Activated T-helper 17 cell treated with anti-CD3 and anti-CD28 coated beads, Interleukin-2, amount 50 U/mL, for 72 hours (primary cell): ENCODE measurements around the gene FGGY. TPM values are rescaled to one million over a fixed set of nuclear protein-coding genes. Genes with fewer than 3 reads are reported as not detected.
A peak's percentile ranks its signal among the peaks of the same experiment; 100 is the strongest.

Source experiments
- ATAC-seq: fragments of 150-1000 bp; cut with Tn5 transposase; replicated peaks from 2 replicates; pipeline ENCODE4 v1.10.0; 2021; ENCODE audit warnings: mild to moderate bottlenecking, moderate library complexity
- H3K27ac Mint-ChIP-seq: one replicate; pipeline ENCODE4 v1.8.0; 2022; ENCODE audit warnings: mixed read lengths
- H3K27me3 Mint-ChIP-seq: one replicate; pipeline ENCODE4 v1.8.0; 2022; ENCODE audit warnings: mixed read lengths
- H3K36me3 Mint-ChIP-seq: one replicate; pipeline ENCODE4 v1.8.0; 2022; ENCODE audit warnings: low read depth, mild to moderate bottlenecking, mixed read lengths
- H3K4me1 Mint-ChIP-seq: one replicate; pipeline ENCODE4 v1.8.0; 2022; ENCODE audit warnings: mixed read lengths
- H3K4me3 Mint-ChIP-seq: one replicate; pipeline ENCODE4 v1.8.0; 2022; ENCODE audit warnings: mild to moderate bottlenecking, mixed read lengths
- H3K9me3 Mint-ChIP-seq: one replicate; pipeline ENCODE4 v1.8.0; 2022; ENCODE audit warnings: mixed read lengths
- total RNA-seq, 2 donors: library from RNA; stranded (reverse); gene quantifications; one replicate each; pipeline ENCODE4 v1.2.3, GENCODE V29; 2022

The FGGY gene
- total RNA-seq, 2 donors from 2014 or later: 8.1 to 16.4 TPM

DNA sequence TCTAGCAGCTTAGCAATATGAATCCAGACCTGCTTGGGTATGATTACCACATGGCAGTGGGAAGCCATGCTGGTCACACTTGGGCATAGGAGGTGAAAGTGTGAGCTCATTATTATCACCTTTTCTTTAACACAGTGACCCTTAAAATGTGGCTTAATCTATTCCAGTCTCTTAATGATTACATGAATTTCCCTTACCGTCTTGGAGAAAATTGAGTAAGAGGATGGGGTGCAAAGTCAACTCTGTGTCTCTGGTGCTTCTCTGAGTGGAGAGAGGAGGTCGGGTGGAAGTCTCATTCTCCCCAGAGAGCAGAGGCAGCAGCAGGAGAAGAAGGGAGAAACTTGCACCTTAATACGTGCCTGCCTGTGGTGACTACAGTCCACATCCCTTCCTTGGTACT lies 91.3 kb downstream of the FGGY start:
- Mint-ChIP-seq H3K36me3 (no peaks in the 10 kb centered on the region), H3K4me1 (peaks cover 4% of the 10 kb centered on the region), H3K9me3 (no peaks in the 10 kb centered on the region), H3K27me3 (no peaks in the 10 kb centered on the region), H3K27ac (no peak overlapping the region), H3K4me3 (no peak overlapping the region)
- no peak for ATAC-seq

DNA sequence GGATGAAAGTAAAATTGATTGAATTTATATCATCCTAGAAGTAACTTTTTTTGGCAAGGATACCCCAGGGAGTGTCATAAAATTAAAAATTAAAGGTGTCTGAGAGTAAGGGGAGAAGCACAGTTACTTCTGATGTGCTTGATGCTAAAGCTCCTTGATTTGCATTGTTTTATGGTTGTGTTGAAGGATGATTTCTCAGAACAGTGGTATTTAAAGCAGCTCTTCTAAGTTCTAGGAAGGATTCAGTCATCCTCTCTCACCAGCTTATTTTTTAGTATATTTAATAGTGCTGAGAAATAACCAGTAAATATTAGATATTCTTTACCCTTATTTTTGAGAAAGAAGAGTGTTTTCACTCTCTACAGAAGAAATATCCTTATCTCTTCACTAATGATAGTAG lies 93.0 kb downstream of the FGGY start:
- Mint-ChIP-seq H3K27me3 (no peaks in the 10 kb centered on the region), H3K4me1 (peaks cover 4% of the 10 kb centered on the region), H3K27ac (no peak overlapping the region), H3K36me3 (no peaks in the 10 kb centered on the region), H3K9me3 (no peaks in the 10 kb centered on the region), H3K4me3 (no peak overlapping the region)
- no peak for ATAC-seq

DNA sequence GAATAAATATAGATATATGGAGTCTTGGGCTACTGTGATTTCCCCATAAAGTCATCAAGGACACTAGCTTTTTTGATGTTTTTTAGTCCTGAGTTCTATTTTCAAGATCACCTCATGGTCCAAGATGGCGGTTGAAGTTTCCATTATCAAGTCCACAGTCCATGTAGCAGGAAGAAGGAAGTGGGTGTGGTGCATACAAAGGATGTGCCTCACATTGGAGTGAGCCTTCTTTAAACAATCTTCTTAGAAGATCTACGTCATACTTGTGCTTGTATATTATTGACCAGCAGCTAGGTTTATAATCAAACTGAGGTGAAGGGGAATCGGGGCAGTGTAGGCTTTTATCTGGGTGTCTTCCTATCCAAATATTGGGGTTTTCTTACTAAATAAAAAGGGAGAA lies 93.4 kb downstream of the FGGY start:
- Mint-ChIP-seq H3K36me3 (no peaks in the 10 kb centered on the region), H3K27ac (no peak overlapping the region), H3K4me3 (no peak overlapping the region), H3K4me1 (peaks cover 4% of the 10 kb centered on the region), H3K27me3 (no peaks in the 10 kb centered on the region), H3K9me3 (no peaks in the 10 kb centered on the region)
- ATAC-seq: no peak

DNA sequence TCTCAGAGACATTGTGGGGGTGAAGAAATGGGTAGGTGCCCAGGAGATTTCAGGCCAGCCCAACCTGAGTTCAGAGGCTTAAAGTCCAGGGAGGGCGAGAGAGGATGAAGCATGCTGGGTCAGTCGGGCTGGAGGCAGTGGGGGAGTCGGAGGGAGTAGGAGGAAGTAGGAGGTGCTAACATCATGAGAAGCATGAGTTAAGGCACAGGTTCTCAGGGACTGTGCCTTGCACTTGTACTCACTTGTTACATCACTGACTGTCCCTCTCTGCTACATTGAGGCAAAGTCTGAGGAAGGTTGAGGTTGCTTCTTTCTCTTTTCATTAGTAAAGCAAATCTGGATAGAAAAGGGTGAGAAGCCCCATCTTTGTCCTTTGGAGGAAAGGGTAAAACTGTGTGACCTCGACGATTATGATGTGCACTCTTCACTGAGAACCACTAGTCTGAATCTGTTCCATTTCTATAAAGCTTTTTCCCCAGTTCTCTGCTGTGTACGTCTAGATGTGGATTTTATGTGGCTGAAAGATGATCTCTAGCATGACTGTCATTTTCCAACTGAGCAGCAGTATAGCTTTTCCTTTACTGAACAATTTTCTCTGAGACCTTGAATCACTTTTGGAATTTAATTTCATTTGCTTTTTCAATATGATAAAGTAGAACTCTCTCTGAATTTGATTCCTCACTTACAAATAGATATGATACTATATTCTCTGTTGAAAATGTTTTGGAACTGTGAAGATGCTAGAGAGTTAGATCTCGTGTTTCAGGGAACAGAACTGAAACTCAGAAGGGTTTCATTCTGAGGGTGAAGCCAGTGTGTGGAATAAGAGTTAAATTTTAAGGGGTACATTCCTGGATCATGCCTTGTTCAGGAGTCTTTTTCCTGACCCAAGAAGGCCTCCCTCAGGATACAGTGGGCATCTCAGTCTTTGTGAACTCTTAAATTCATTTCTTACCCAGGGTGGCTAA lies 94.6 kb downstream of the FGGY start:
- peak; percentile 60 for ATAC-seq
- H3K36me3 Mint-ChIP-seq: no peaks in the 10 kb centered on the region
- no peaks in the 10 kb centered on the region for H3K9me3 Mint-ChIP-seq
- H3K27me3 Mint-ChIP-seq: no peaks in the 10 kb centered on the region
- peaks cover 4% of the 10 kb centered on the region for H3K4me1 Mint-ChIP-seq
- H3K4me3 Mint-ChIP-seq: no peak overlapping the region
- H3K27ac Mint-ChIP-seq: peak overlapping the region; percentile 50

DNA sequence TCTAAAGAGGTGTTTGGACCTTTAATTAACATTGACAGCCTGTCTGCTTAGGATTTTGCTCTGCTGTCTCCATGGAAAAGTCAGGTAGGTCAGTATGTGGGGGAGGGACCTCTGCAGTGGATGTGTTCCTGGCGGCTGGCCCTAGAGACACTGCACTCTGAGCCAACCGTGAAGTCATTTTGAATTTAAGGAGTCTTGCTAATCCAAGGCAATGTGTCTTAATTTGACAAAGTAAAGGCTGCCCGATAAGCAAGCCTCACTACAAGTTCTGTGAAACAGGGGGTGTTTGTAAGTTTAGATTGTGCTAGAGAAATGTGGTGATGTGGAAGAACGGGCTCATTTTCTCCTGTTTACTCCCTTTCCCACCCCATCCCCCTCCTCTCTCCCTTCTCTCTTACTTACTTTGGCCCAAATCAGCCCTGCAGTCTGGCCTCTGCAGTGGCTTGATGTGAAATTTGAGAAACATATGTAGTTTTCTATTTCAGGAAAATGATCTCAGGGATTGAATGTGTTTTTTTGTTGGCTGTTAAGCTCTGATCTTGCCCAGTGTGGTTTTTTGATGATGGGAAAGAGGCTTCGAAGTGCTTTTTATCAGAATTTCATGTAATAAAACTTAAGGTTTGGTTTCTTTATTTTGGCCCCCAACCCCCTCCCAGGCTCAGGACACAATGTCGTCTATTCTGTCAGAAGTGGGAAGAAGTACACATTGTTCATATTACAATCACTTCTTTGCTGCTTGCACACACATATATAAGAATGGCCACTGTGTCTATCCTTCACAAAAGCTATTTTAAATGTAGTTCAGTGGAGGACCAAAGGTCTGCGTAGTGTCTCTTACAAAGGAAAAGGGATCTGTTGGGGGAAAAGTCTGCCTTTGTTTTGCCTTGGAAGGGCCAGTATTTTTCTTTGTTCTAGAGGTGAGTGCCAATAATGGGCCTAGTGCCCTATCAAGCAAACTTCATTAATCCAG lies 96.6 kb downstream of the FGGY start:
- Mint-ChIP-seq H3K4me3 (no peak overlapping the region), H3K27me3 (no peaks in the 10 kb centered on the region), H3K36me3 (no peaks in the 10 kb centered on the region), H3K4me1 (peaks cover 4% of the 10 kb centered on the region), H3K9me3 (no peaks in the 10 kb centered on the region), H3K27ac (no peak overlapping the region)
- ATAC-seq: no peak

DNA sequence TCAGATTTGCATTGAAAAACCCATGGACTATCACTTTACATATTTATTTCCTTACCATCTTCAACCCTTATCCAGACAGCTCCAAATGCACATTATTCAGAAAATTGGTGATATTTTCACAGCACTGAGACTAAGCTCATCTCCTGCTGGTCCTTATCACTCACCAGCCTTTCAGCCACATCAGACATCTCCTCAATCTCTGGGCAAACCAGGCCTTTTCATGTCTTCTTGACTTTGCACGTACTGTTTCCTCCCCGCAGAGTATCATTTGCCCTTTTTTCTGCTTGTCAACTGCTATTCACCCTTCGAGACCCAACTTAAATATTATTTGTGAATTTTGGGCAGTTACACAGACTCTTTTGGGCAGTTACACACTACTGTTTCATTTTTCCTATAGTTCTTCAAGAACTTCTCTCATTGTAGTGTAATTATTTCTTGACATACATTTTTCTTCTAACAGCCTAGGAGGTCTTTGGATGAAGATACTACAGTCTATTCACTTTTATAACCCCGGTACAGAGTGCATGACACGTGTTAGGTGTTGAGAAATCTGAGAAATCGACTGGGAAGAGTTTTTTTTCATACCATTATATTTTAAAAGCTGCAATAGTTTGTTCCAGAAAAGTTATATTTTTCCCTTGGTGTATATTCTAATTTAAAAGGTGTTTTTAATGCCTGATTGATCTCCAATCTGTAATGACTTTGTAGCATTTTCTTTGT lies 98.0 kb downstream of the FGGY start:
- H3K36me3 Mint-ChIP-seq: no peaks in the 10 kb centered on the region
- no peak overlapping the region for H3K4me3 Mint-ChIP-seq
- no peak for ATAC-seq
- H3K27ac Mint-ChIP-seq: no peak overlapping the region
- no peaks in the 10 kb centered on the region for H3K9me3 Mint-ChIP-seq
- peaks cover 4% of the 10 kb centered on the region for H3K4me1 Mint-ChIP-seq
- H3K27me3 Mint-ChIP-seq: no peaks in the 10 kb centered on the region

DNA sequence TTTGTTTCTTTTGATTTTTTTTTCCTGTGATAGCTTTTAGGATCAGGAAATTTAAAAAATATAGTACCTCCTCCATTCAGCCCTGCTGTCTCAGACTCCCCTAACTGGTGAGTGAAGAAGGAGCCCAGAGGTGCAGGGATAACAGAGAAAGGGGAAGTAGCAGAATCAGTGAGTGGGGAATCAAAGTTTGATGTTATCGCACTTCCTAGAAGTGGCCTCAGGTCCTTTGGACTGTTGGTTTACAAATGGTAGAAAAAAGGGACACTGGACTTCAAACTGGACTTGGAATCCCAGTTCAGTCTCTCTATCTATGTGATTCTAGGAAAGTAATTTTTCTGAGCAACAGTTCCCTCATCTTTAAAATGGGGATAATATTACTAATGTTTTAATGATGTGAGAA lies 99.5 kb downstream of the FGGY start:
- H3K27me3 Mint-ChIP-seq: no peaks in the 10 kb centered on the region
- H3K36me3 Mint-ChIP-seq: no peaks in the 10 kb centered on the region
- peaks cover 4% of the 10 kb centered on the region for H3K4me1 Mint-ChIP-seq
- H3K9me3 Mint-ChIP-seq: no peaks in the 10 kb centered on the region
- H3K27ac Mint-ChIP-seq: no peak overlapping the region
- no peak overlapping the region for H3K4me3 Mint-ChIP-seq
- ATAC-seq: no peak

DNA sequence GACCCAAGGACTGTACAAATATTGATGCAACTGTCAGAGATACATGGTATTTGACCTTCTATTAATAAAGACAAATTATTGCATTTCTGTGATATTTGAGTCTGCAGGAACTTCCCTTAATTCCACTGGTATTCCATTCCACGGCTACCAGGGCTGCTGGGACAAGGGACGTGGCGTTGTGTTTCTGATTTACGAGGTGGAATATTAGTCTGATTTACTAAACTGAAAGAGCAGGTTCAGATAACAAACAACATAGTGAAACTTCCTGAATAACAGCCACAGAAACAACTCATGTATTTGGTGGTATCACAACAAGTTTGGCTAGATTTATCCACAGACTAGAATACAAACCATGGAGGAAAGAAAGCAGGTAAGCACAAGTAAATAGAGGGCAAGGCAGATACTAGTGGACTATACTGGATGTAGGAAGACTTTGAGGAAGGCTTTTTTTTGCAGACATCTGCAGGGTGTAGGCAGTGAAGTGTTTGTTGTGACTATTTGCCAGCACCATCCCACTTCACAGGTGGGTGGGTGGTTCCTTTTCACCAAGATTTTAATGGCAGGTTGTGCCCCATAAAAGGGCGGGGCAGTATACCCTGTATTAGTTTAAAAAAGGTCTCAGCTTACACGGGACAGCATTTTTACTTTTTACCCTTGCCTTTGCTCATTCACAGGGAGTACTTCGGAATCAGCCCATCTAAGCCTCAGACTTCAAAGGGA lies 100.4 kb downstream of the FGGY start:
- no peaks in the 10 kb centered on the region for H3K27me3 Mint-ChIP-seq
- no peaks in the 10 kb centered on the region for H3K4me1 Mint-ChIP-seq
- H3K36me3 Mint-ChIP-seq: no peaks in the 10 kb centered on the region
- no peak for ATAC-seq
- H3K4me3 Mint-ChIP-seq: no peak overlapping the region
- H3K9me3 Mint-ChIP-seq: no peaks in the 10 kb centered on the region
- H3K27ac Mint-ChIP-seq: no peak overlapping the region

DNA sequence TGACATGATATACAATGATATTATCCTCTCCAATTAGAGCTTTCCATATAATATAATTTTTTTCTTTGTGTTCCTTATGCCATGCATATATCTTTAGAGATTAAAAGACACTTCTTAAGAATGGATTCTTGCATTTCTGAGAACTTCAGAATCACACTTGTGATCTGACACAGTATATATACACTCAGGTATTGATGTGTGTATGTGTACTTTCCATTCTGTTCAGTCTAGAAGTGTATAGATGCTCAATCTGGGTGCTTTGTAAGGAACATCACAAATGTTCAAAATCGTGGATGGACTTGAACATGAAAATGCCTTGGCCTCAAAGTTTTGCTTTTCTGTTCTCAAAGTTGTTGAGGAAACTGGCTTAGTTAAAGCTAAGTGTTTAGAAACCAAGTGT lies 102.7 kb downstream of the FGGY start:
- Mint-ChIP-seq H3K27me3 (no peaks in the 10 kb centered on the region), H3K4me1 (no peaks in the 10 kb centered on the region), H3K36me3 (no peaks in the 10 kb centered on the region), H3K27ac (no peak overlapping the region), H3K4me3 (no peak overlapping the region), H3K9me3 (no peaks in the 10 kb centered on the region)
- ATAC-seq: no peak

DNA sequence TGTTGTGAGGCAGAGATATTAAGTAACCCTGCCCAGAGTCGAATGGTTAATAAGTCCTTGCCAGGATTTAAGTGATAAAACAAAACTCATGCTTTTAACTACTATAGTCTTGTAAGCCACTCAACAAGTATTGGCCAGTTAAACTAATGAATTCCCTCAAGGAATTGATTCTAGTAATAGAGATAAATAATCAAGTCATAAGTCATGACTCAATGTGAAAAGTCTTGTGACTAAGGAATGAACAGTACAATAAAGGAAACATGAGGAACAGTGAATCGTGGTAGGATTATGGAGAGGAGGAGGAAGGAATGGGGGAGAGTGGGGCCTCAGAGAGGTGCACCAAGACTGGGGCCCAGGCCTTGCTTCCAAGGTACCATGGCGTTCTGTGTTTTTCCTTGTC lies 104.7 kb downstream of the FGGY start:
- H3K36me3 Mint-ChIP-seq: no peaks in the 10 kb centered on the region
- no peak overlapping the region for H3K27ac Mint-ChIP-seq
- H3K4me3 Mint-ChIP-seq: no peak overlapping the region
- no peaks in the 10 kb centered on the region for H3K4me1 Mint-ChIP-seq
- H3K9me3 Mint-ChIP-seq: no peaks in the 10 kb centered on the region
- H3K27me3 Mint-ChIP-seq: no peaks in the 10 kb centered on the region
- ATAC-seq: no peak

DNA sequence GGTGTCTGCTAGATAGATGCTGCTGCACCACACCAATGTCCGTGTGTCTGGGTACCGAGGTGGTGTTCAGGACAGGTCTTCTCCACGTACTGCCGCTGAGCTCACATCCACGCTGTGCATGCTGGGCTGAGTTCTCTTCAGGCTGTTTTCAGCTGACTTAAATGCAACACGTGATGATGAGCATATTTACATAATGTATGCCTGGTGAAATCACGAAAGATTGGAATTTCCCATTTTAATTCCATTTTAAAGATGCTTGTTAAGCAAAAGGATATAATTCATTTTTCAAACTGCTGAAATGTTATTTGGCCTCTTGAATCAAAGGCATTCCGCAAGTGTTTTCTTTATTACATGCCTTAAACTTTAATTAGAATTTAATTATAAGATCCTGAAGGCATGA lies 107.9 kb downstream of the FGGY start:
- Mint-ChIP-seq H3K9me3 (no peaks in the 10 kb centered on the region), H3K4me1 (no peaks in the 10 kb centered on the region), H3K36me3 (no peaks in the 10 kb centered on the region), H3K27ac (no peak overlapping the region), H3K4me3 (no peak overlapping the region), H3K27me3 (no peaks in the 10 kb centered on the region)
- ATAC-seq: no peak

DNA sequence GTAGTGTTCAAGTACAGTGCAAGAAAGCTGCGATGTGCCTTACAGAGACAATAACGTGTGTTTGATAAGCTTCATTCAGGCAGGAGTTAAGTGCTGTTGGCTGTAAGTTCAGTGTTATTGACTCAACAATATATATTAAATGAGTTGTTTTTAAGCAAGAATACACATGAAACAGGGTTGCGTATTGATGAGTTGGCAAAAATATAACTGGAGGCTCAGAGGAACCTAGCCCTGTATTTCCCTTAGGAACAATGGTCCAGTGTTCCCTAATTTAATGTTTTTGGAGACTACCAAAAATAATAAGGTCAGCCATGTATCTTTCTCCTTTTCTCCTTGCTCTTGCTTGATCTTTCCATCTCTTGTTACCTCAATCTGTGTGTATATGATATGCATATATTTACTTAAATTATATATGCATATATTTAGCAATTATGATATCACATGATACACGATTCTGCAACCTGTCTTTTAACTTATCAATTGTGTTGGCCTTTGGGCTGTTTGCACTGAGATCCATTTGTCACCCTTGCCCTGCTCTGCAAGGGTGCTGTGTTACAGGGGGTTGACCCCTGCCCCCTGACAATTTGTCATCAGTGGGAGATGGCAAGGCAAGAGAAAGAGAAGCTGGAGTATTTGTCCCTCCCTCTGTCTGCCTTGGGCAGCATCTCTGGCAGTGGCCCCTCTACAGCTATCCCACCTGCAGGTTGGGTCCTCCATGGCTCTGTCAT lies 109.7 kb downstream of the FGGY start:
- H3K4me3 Mint-ChIP-seq: no peak overlapping the region
- H3K4me1 Mint-ChIP-seq: no peaks in the 10 kb centered on the region
- H3K36me3 Mint-ChIP-seq: no peaks in the 10 kb centered on the region
- no peaks in the 10 kb centered on the region for H3K9me3 Mint-ChIP-seq
- no peak overlapping the region for H3K27ac Mint-ChIP-seq
- ATAC-seq: no peak
- no peaks in the 10 kb centered on the region for H3K27me3 Mint-ChIP-seq

DNA sequence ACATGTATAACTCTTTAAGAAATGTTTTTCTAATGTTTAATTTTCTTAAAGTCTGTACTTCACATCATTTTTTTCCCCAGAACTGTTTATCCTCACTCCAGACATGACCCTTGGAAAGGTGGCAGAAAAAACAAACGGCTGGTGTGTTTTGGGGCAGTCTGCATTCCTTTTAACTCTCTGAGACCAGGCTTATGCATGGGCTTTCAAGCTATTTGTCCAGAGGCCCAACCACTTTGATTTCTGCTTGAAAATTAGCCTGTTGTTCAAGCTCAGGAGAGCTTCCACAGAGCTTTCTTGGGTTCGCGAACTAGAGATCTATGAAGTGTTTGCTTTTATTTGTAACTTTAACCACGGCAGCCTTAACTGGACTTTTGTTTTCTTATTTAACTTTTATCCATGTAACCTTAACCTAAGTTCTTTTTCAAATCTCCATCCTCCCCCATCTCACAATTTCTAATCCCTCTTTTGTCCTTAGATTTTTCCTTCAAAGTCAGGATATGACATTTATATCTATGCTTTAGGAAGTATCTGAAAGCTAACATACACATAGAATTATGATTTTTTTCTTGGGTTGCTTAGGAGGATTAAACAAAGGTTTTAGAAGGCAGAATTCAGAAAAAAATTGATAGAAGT lies 111.8 kb downstream of the FGGY start:
- Mint-ChIP-seq H3K4me3 (no peak overlapping the region), H3K36me3 (no peaks in the 10 kb centered on the region), H3K27ac (no peak overlapping the region), H3K27me3 (no peaks in the 10 kb centered on the region), H3K4me1 (no peaks in the 10 kb centered on the region), H3K9me3 (no peaks in the 10 kb centered on the region)
- ATAC-seq: no peak
